NCI-H1048 (cell line): ENCODE measurements around the gene FAM131B.
"Not testable (repeated sequence)": the region's sequence is repeated elsewhere in the genome, so short reads cannot be mapped to it uniquely, and the experiment has no call there.

Experiments used
- DNase-seq: peaks from one replicate; lab custom pipeline; 2025; lab: John Stamatoyannopoulos, UW

The FAM131B gene

GRCh38 chr7:143394777-143395176 lies 32.3 kb upstream of the FAM131B start:
- no peak for DNase-seq

GRCh38 chr7:143394068-143394467 lies 31.6 kb upstream of the FAM131B start:
- DNase-seq, result no peak

- no peak for DNase-seq
Measured at GRCh38 chr7:143393267-143394041, 30.9 kb upstream of the FAM131B start.

- no peak for DNase-seq
Measured at GRCh38 chr7:143392875-143393266, 30.4 kb upstream of the FAM131B start.

- DNase-seq, result not testable (repeated sequence)
Measured at GRCh38 chr7:143392427-143392826, 29.9 kb upstream of the FAM131B start.

GRCh38 chr7:143391462-143392404 lies 29.2 kb upstream of the FAM131B start:
- no peak for DNase-seq

GRCh38 chr7:143390773-143391317 lies 28.3 kb upstream of the FAM131B start:
- DNase-seq, result no peak

GRCh38 chr7:143390104-143390772 lies 27.7 kb upstream of the FAM131B start:
- no peak for DNase-seq

- no peak for DNase-seq
Measured at GRCh38 chr7:143389316-143390103, 27.0 kb upstream of the FAM131B start.

- DNase-seq, result no peak
Measured at GRCh38 chr7:143388491-143389101, 26.1 kb upstream of the FAM131B start.

- no peak for DNase-seq
Measured at GRCh38 chr7:143388051-143388450, 25.5 kb upstream of the FAM131B start.

GRCh38 chr7:143387156-143387975 lies 24.9 kb upstream of the FAM131B start:
- no peak for DNase-seq

- no peak for DNase-seq
Measured at GRCh38 chr7:143385891-143386781, 23.6 kb upstream of the FAM131B start.

- no peak for DNase-seq
Measured at GRCh38 chr7:143384661-143385631, 22.4 kb upstream of the FAM131B start.

GRCh38 chr7:143384148-143384547 lies 21.6 kb upstream of the FAM131B start:
- no peak for DNase-seq

GRCh38 chr7:143383642-143383957 lies 21.1 kb upstream of the FAM131B start:
- DNase-seq, result no peak

GRCh38 chr7:143382791-143383641 lies 20.5 kb upstream of the FAM131B start:
- DNase-seq, result no peak
